Activated CD4-positive, alpha-beta T cell treated with anti-CD3 and anti-CD28 coated beads for 36 hours (primary cell): Measurements from ENCODE around the gene MRPL52. TPM values are rescaled to one million over a fixed set of nuclear protein-coding genes. Genes with fewer than 3 reads are reported as not detected.

ENCODE experiments used
- ATAC-seq: fragments of 200-7000 bp; cut with Tn5 transposase; one replicate; pipeline ENCODE4 v1.10.0; 2021; ENCODE audit warnings: mild to moderate bottlenecking, moderate library complexity
- CTCF ChIA-PET: fragments of 350-600 bp; sonication (Branson Sonifier 250); formaldehyde crosslinking; loops from one replicate; lab custom pipeline; 2021; ENCODE audit warnings: antibody characterized with exemption; lab: Charles Lee
- POLR2A ChIA-PET: fragments of 350-600 bp; sonication (Branson Sonifier 250); formaldehyde crosslinking; loops from one replicate; lab custom pipeline; 2021; ENCODE audit warnings: antibody characterized with exemption, inconsistent platforms; lab: Charles Lee
- DNase-seq: peaks from one replicate; pipeline ENCODE4 v3.0.0-alpha.2; 2020
- H3K27ac Mint-ChIP-seq: one replicate; pipeline ENCODE4 v1.8.0; 2021; ENCODE audit warnings: mixed read lengths
- H3K27me3 Mint-ChIP-seq: one replicate; pipeline ENCODE4 v1.8.0; 2021; ENCODE audit warnings: mixed read lengths
- H3K36me3 Mint-ChIP-seq: one replicate; pipeline ENCODE4 v1.8.0; 2021; ENCODE audit warnings: low read depth, mixed read lengths
- H3K4me1 Mint-ChIP-seq: one replicate; pipeline ENCODE4 v1.8.0; 2021; ENCODE audit warnings: mixed read lengths
- H3K4me3 Mint-ChIP-seq: one replicate; pipeline ENCODE4 v1.8.0; 2021; ENCODE audit warnings: mild to moderate bottlenecking, moderate library complexity, mixed read lengths
- H3K9me3 Mint-ChIP-seq: one replicate; pipeline ENCODE4 v1.8.0; 2021; ENCODE audit warnings: low read depth, mixed read lengths
- intact Hi-C, 2 experiments: fragments of 100-400 bp; cut with DNase I in 1 of 2; cut with micrococcal nuclease in 1 of 2; formaldehyde crosslinking; loops; one replicate each; pipeline versions ENCODE4 v1.14.2 to v1.15.1; 2022 to 2024; cut with DNase I, micrococcal nuclease
- total RNA-seq, 2 experiments: library from RNA; stranded (reverse); gene quantifications; one replicate each; pipeline ENCODE4 v1.2.3, GENCODE V29; 2021

Gene MRPL52
- total RNA-seq, 2 experiments from 2014 or later, result 115 to 136 TPM

GRCh38 chr14:22838631-22839041, 8.9 kb downstream of the MRPL52 start:
- Mint-ChIP-seq H3K27ac (no peak overlapping the region), H3K36me3 (peaks cover 18% of the 10 kb centered on the region), H3K9me3 (no peaks in the 10 kb centered on the region), H3K4me1 (peaks cover 12% of the 10 kb centered on the region), H3K4me3 (no peak overlapping the region), H3K27me3 (peaks cover 13% of the 10 kb centered on the region)
- intact Hi-C loops, result no loop called here
- DNase-seq (no peak), ATAC-seq (no peak)
- ChIA-PET CTCF (interaction anchor here (0.6 to 4.1 kb wide), 6 partner anchors 16 to 28 kb away, joined by 3 to 28 read pairs (median 4); no protein-coding TSS in a partner anchor), POLR2A (interaction anchor here (0.6 to 1.2 kb wide), 3 partner anchors 8 to 331 kb away, joined by 3 to 4 read pairs (median 4); partner anchors contain the start of genes DAD1 and MRPL52)

- Mint-ChIP-seq H3K4me3 (no peak overlapping the region), H3K9me3 (no peaks in the 10 kb centered on the region), H3K27me3 (peaks cover 13% of the 10 kb centered on the region), H3K27ac (no peak overlapping the region), H3K4me1 (peaks cover 12% of the 10 kb centered on the region), H3K36me3 (peaks cover 16% of the 10 kb centered on the region)
- POLR2A ChIA-PET, result interaction anchor here (1.0 to 1.2 kb wide), 2 partner anchors 9 to 251 kb away, joined by 3 to 4 read pairs; partner anchors contain the start of genes DAD1 and MRPL52
- intact Hi-C loops, result no loop called here
- CTCF ChIA-PET, result interaction anchor here (0.6 to 1.5 kb wide), 8 partner anchors 14 to 269 kb away, joined by 3 to 5 read pairs (median 4); no protein-coding TSS in a partner anchor
- no peak for DNase-seq
- ATAC-seq, result no peak
These were observed 9.6 kb downstream of the MRPL52 start for GRCh38 chr14:22839159-22839779.

- intact Hi-C loops, result no loop called here
- CTCF ChIA-PET, result interaction anchor here (0.8 to 1.4 kb wide), 5 partner anchors 9 to 14 kb away, joined by 3 to 8 read pairs (median 4); no protein-coding TSS in a partner anchor
- H3K27ac Mint-ChIP-seq, result no peak overlapping the region
- DNase-seq (no peak), ATAC-seq (no peak)
- H3K4me1 Mint-ChIP-seq, result peaks cover 11% of the 10 kb centered on the region
- peaks cover 14% of the 10 kb centered on the region for H3K27me3 Mint-ChIP-seq
- no peak overlapping the region for H3K4me3 Mint-ChIP-seq
- H3K9me3 Mint-ChIP-seq, result no peaks in the 10 kb centered on the region
- POLR2A ChIA-PET, result no interaction called here
- H3K36me3 Mint-ChIP-seq, result peaks cover 4% of the 10 kb centered on the region
These were observed 11.6 kb downstream of the MRPL52 start for GRCh38 chr14:22841311-22841710.

GRCh38 chr14:22841769-22842168, 12.1 kb downstream of the MRPL52 start:
- Mint-ChIP-seq H3K4me3 (no peak overlapping the region), H3K9me3 (no peaks in the 10 kb centered on the region), H3K4me1 (peaks cover 9% of the 10 kb centered on the region), H3K36me3 (peaks cover 3% of the 10 kb centered on the region), H3K27ac (no peak overlapping the region), H3K27me3 (peaks cover 13% of the 10 kb centered on the region)
- ChIA-PET POLR2A (no interaction called here), CTCF (interaction anchor here (1.1 kb wide), 1 partner anchor 11 kb away, joined by 4 read pairs; no protein-coding TSS in a partner anchor)
- no peak for ATAC-seq
- no peak for DNase-seq
- intact Hi-C loops, result no loop called here

GRCh38 chr14:22842211-22843122, 12.8 kb downstream of the MRPL52 start:
- no peak for ATAC-seq
- Mint-ChIP-seq H3K9me3 (no peaks in the 10 kb centered on the region), H3K27ac (no peak overlapping the region), H3K27me3 (peaks cover 9% of the 10 kb centered on the region), H3K36me3 (no peaks in the 10 kb centered on the region), H3K4me1 (peaks cover 5% of the 10 kb centered on the region), H3K4me3 (no peak overlapping the region)
- ChIA-PET POLR2A (no interaction called here), CTCF (interaction anchor here (1.1 to 1.2 kb wide), 2 partner anchors 12 to 16 kb away, joined by 4 to 5 read pairs; no protein-coding TSS in a partner anchor)
- no peak for DNase-seq
- intact Hi-C loops, result no loop called here

GRCh38 chr14:22843123-22843925, 13.6 kb downstream of the MRPL52 start:
- no peaks in the 10 kb centered on the region for H3K36me3 Mint-ChIP-seq
- intact Hi-C loops, result no loop called here
- peaks cover 2% of the 10 kb centered on the region for H3K4me1 Mint-ChIP-seq
- POLR2A ChIA-PET, result no interaction called here
- CTCF ChIA-PET, result interaction anchor here (0.6 to 1.2 kb wide), 4 partner anchors 12 to 273 kb away, joined by 3 to 5 read pairs (median 4); no protein-coding TSS in a partner anchor
- H3K27me3 Mint-ChIP-seq, result peaks cover 9% of the 10 kb centered on the region
- ATAC-seq (no peak), DNase-seq (no peak)
- no peaks in the 10 kb centered on the region for H3K9me3 Mint-ChIP-seq
- no peak overlapping the region for H3K27ac Mint-ChIP-seq
- no peak overlapping the region for H3K4me3 Mint-ChIP-seq

GRCh38 chr14:22844221-22845102, 14.8 kb downstream of the MRPL52 start:
- H3K4me3 Mint-ChIP-seq, result no peak overlapping the region
- intact Hi-C loops, result no loop called here

GRCh38 chr14:22845103-22845394, 15.4 kb downstream of the MRPL52 start:
- Mint-ChIP-seq H3K36me3 (no peaks in the 10 kb centered on the region), H3K4me3 (no peak overlapping the region), H3K27me3 (peaks cover 3% of the 10 kb centered on the region), H3K27ac (no peak overlapping the region), H3K4me1 (no peaks in the 10 kb centered on the region), H3K9me3 (no peaks in the 10 kb centered on the region)
- ChIA-PET CTCF (no interaction called here), POLR2A (interaction anchor here (0.7 to 1.4 kb wide), 2 partner anchors 15 to 62 kb away, joined by 3 to 6 read pairs; partner anchors contain the start of gene MRPL52)
- no peak for DNase-seq
- ATAC-seq, result no peak
- intact Hi-C loops, result no loop called here

More at GRCh38 chr14:22844221-22845102, 14.8 kb downstream of the MRPL52 start:
- ATAC-seq (no peak), DNase-seq (no peak)
- Mint-ChIP-seq H3K27me3 (peaks cover 5% of the 10 kb centered on the region), H3K27ac (no peak overlapping the region), H3K36me3 (no peaks in the 10 kb centered on the region), H3K4me1 (no peaks in the 10 kb centered on the region), H3K9me3 (no peaks in the 10 kb centered on the region)
- ChIA-PET POLR2A (interaction anchor here (1.4 kb wide), 1 partner anchor 15 kb away, joined by 6 read pairs; the partner anchor contains the start of gene MRPL52), CTCF (interaction anchor here (0.6 kb wide), 1 partner anchor 274 kb away, joined by 3 read pairs; no protein-coding TSS in a partner anchor)

- Mint-ChIP-seq H3K4me1 (no peaks in the 10 kb centered on the region), H3K9me3 (no peaks in the 10 kb centered on the region), H3K27ac (no peak overlapping the region), H3K4me3 (no peak overlapping the region), H3K27me3 (peaks cover 2% of the 10 kb centered on the region), H3K36me3 (no peaks in the 10 kb centered on the region)
- POLR2A ChIA-PET, result no interaction called here
- ATAC-seq (no peak), DNase-seq (no peak)
- CTCF ChIA-PET, result no interaction called here
- intact Hi-C loops, result no loop called here
These were observed 16.3 kb downstream of the MRPL52 start for GRCh38 chr14:22845821-22846625.
